NB4 (cell line): ENCODE data around the gene ITSN1.

Experiments
- CTCF ChIP-seq: IDR thresholded peaks from one replicate; pipeline ENCODE4 v1.5.1; 2012; ENCODE audit warnings: low read depth, low read length
- MAX ChIP-seq: IDR thresholded peaks from 2 replicates; pipeline ENCODE4 v1.6.1; 2011; ENCODE audit warnings: low read depth, low read length
- POLR2A ChIP-seq: IDR thresholded peaks from 2 replicates; pipeline ENCODE4 v1.6.1; 2011; ENCODE audit warnings: mild to moderate bottlenecking; ENCODE audit not compliant: insufficient read length; ENCODE audit errors: extremely low read depth

- TF ChIP-seq CTCF: no peak
- TF ChIP-seq POLR2A: no peak
- TF ChIP-seq MAX: no peak
Measured at GRCh38 chr21:33736569-33736968, 94.3 kb downstream of the ITSN1 start.
